Astrocyte (in vitro differentiated cells and primary cell): Measurements from ENCODE around the gene HASPIN. TPM values are rescaled to one million over a fixed set of nuclear protein-coding genes. Genes with fewer than 3 reads are reported as not detected.
A peak's percentile ranks its signal among the peaks of the same experiment; 100 is the strongest.

Source experiments
- DNase-seq: peaks from one replicate; pipeline ENCODE4 v3.0.0-alpha.2; 2010; ENCODE audit warnings: low read depth
- FAIRE-seq: peaks from 2 replicates; lab custom pipeline; 2011; peaks lifted over from hg19 to GRCh38; lab: Jason Lieb, UNC
- H2AFZ ChIP-seq: 2 replicates; pipeline ENCODE4 v1.6.0; 2012; ENCODE audit warnings: low read depth, low read length, inconsistent platforms
- H3K27ac ChIP-seq: 2 replicates; pipeline ENCODE4 v1.5.1; 2011; ENCODE audit warnings: low read depth, low read length, inconsistent platforms
- H3K27me3 ChIP-seq: 2 replicates; pipeline ENCODE4 v1.6.0; 2011; ENCODE audit warnings: low read length, inconsistent platforms; ENCODE audit not compliant: insufficient read depth
- H3K36me3 ChIP-seq: 2 replicates; pipeline ENCODE4 v1.5.1; 2011; ENCODE audit warnings: low read length, inconsistent platforms; ENCODE audit not compliant: insufficient read depth
- H3K4me1 ChIP-seq: 2 replicates; pipeline ENCODE4 v1.5.1; 2011; ENCODE audit warnings: low read length, inconsistent platforms; ENCODE audit not compliant: insufficient read depth
- H3K4me2 ChIP-seq: 2 replicates; pipeline ENCODE4 v1.6.0; 2012; ENCODE audit warnings: low read length, inconsistent platforms
- H3K4me3 ChIP-seq: 2 replicates; pipeline ENCODE4 v1.5.1; 2011; ENCODE audit warnings: low read depth, mild to moderate bottlenecking, low read length, inconsistent platforms; ENCODE audit not compliant: insufficient read depth
- H3K79me2 ChIP-seq: 2 replicates; pipeline ENCODE4 v1.6.0; 2012; ENCODE audit warnings: mild to moderate bottlenecking, low read length, inconsistent platforms; ENCODE audit not compliant: insufficient read depth
- H3K9ac ChIP-seq: 2 replicates; pipeline ENCODE4 v1.6.0; 2012; ENCODE audit warnings: mild to moderate bottlenecking, low read length, inconsistent platforms
- H3K9me3 ChIP-seq: 2 replicates; pipeline ENCODE4 v1.5.1; 2012; ENCODE audit warnings: low read depth, mild to moderate bottlenecking, low read length, inconsistent platforms; ENCODE audit not compliant: insufficient read depth
- H4K20me1 ChIP-seq: 2 replicates; pipeline ENCODE4 v1.6.0; 2012; ENCODE audit warnings: low read length, inconsistent platforms; ENCODE audit not compliant: insufficient read depth
- H3K27ac Mint-ChIP-seq: one replicate; pipeline ENCODE4 v1.8.0; 2021; ENCODE audit warnings: mild to moderate bottlenecking, mixed read lengths; ENCODE audit not compliant: unreplicated experiment
- H3K27me3 Mint-ChIP-seq: one replicate; pipeline ENCODE4 v1.8.0; 2021; ENCODE audit warnings: low read depth, mixed read lengths; ENCODE audit not compliant: unreplicated experiment
- H3K36me3 Mint-ChIP-seq: one replicate; pipeline ENCODE4 v1.8.0; 2021; ENCODE audit warnings: low read depth, mixed read lengths; ENCODE audit not compliant: unreplicated experiment
- H3K4me1 Mint-ChIP-seq: one replicate; pipeline ENCODE4 v1.8.0; 2021; ENCODE audit warnings: low read depth, mixed read lengths; ENCODE audit not compliant: unreplicated experiment
- H3K4me3 Mint-ChIP-seq: one replicate; pipeline ENCODE4 v1.8.0; 2021; ENCODE audit warnings: mild to moderate bottlenecking, moderate library complexity, mixed read lengths; ENCODE audit not compliant: unreplicated experiment
- H3K9me3 Mint-ChIP-seq: one replicate; pipeline ENCODE4 v1.8.0; 2021; ENCODE audit warnings: mild to moderate bottlenecking, mixed read lengths; ENCODE audit not compliant: unreplicated experiment
- CTCF ChIP-seq: IDR thresholded peaks from 2 replicates; pipeline ENCODE4 v1.5.1; 2011; ENCODE audit warnings: low read depth, mild to moderate bottlenecking, inconsistent platforms, low read length, moderate library complexity; ENCODE audit not compliant: insufficient read depth
- EZH2 ChIP-seq: IDR thresholded peaks from 2 replicates; pipeline ENCODE4 v1.6.1; 2012; ENCODE audit warnings: mild to moderate bottlenecking, low read length, inconsistent platforms; ENCODE audit not compliant: insufficient read depth
- total RNA-seq: library from RNA; stranded (reverse); gene quantifications from 2 replicates; pipeline ENCODE4 v1.2.1, GENCODE V29; 2021

Gene HASPIN
- total RNA-seq, 1 donor from 2014 or later: 2.4 TPM

GRCh38 chr17:3678095-3678820, 45.4 kb upstream of the HASPIN start:
- TF ChIP-seq CTCF (no peak), EZH2 (no peak)
- H3K9ac ChIP-seq: no peak overlapping the region
- peaks cover 17% of the 10 kb centered on the region for H3K27me3 Mint-ChIP-seq
- no peaks in the 10 kb centered on the region for H3K9me3 Mint-ChIP-seq
- H3K4me3 ChIP-seq: no peak overlapping the region
- no peaks in the 10 kb centered on the region for H3K36me3 ChIP-seq
- peak overlapping the region; percentile 25 for H3K4me2 ChIP-seq
- peaks cover 11% of the 10 kb centered on the region for H3K4me1 Mint-ChIP-seq
- no peak overlapping the region for H3K27ac ChIP-seq
- H3K27ac Mint-ChIP-seq: no peak overlapping the region
- H3K4me1 ChIP-seq: peaks cover 10% of the 10 kb centered on the region
- peaks cover 6% of the 10 kb centered on the region for H3K27me3 ChIP-seq
- H3K9me3 ChIP-seq: no peaks in the 10 kb centered on the region
- H3K4me3 Mint-ChIP-seq: no peak overlapping the region
- peaks cover 8% of the 10 kb centered on the region for H3K36me3 Mint-ChIP-seq
- peak; percentile 52 for DNase-seq
- H3K79me2 ChIP-seq: no peaks in the 10 kb centered on the region
- FAIRE-seq: peak; percentile 41
- H2AFZ ChIP-seq: peak overlapping the region; percentile 42
- H4K20me1 ChIP-seq: no peaks in the 10 kb centered on the region

- Histone ChIP-seq H3K27me3 (peaks cover 6% of the 10 kb centered on the region), H3K79me2 (no peaks in the 10 kb centered on the region), H3K4me3 (no peak overlapping the region), H4K20me1 (no peaks in the 10 kb centered on the region), H3K27ac (no peak overlapping the region), H3K9ac (no peak overlapping the region), H3K9me3 (no peaks in the 10 kb centered on the region), H3K4me1 (peaks cover 10% of the 10 kb centered on the region), H2AFZ (no peak overlapping the region), H3K4me2 (peak overlapping the region; percentile 25), H3K36me3 (no peaks in the 10 kb centered on the region)
- FAIRE-seq (no peak), DNase-seq (no peak)
- Mint-ChIP-seq H3K4me3 (no peak overlapping the region), H3K27ac (no peak overlapping the region), H3K4me1 (peaks cover 11% of the 10 kb centered on the region), H3K9me3 (no peaks in the 10 kb centered on the region), H3K27me3 (peaks cover 17% of the 10 kb centered on the region), H3K36me3 (peaks cover 7% of the 10 kb centered on the region)
- TF ChIP-seq EZH2: no peak
- TF ChIP-seq CTCF: no peak
Measured at GRCh38 chr17:3678821-3679530, 44.7 kb upstream of the HASPIN start.
